Effector memory CD4-positive, alpha-beta T cell (primary cell): Measurements from ENCODE around the gene EPS8.

Source experiments
- DNase-seq, 3 donors: peaks; one replicate each; pipeline ENCODE4 v3.0.0-alpha.2; 2020
- H3K27ac ChIP-seq: 2 replicates; pipeline ENCODE4 v1.7.0; 2013; ENCODE audit warnings: mild to moderate bottlenecking, low read length, moderate library complexity; ENCODE audit not compliant: insufficient read depth, poor library complexity, severe bottlenecking
- H3K27me3 ChIP-seq: replicated peaks from 2 replicates; pipeline ENCODE4 v1.7.0; 2013; ENCODE audit warnings: mild to moderate bottlenecking, low read length; ENCODE audit not compliant: insufficient read depth, control insufficient read depth, poor library complexity, severe bottlenecking
- H3K36me3 ChIP-seq: 2 replicates; pipeline ENCODE4 v1.7.0; 2013; ENCODE audit warnings: mild to moderate bottlenecking, low read length, moderate library complexity; ENCODE audit not compliant: control insufficient read depth, insufficient read depth
- H3K4me1 ChIP-seq: 2 replicates; pipeline ENCODE4 v1.7.0; 2013; ENCODE audit warnings: low read length, mild to moderate bottlenecking; ENCODE audit not compliant: control insufficient read depth, insufficient read depth, poor library complexity, severe bottlenecking
- H3K4me3 ChIP-seq: 2 replicates; pipeline ENCODE4 v1.7.0; 2013; ENCODE audit warnings: low read length, low read depth, mild to moderate bottlenecking; ENCODE audit not compliant: insufficient read depth, poor library complexity, severe bottlenecking
- H3K9me3 ChIP-seq: 2 replicates; pipeline ENCODE4 v1.7.0; 2013; ENCODE audit warnings: mild to moderate bottlenecking, low read length, moderate library complexity; ENCODE audit not compliant: control insufficient read depth

Gene EPS8

DNA sequence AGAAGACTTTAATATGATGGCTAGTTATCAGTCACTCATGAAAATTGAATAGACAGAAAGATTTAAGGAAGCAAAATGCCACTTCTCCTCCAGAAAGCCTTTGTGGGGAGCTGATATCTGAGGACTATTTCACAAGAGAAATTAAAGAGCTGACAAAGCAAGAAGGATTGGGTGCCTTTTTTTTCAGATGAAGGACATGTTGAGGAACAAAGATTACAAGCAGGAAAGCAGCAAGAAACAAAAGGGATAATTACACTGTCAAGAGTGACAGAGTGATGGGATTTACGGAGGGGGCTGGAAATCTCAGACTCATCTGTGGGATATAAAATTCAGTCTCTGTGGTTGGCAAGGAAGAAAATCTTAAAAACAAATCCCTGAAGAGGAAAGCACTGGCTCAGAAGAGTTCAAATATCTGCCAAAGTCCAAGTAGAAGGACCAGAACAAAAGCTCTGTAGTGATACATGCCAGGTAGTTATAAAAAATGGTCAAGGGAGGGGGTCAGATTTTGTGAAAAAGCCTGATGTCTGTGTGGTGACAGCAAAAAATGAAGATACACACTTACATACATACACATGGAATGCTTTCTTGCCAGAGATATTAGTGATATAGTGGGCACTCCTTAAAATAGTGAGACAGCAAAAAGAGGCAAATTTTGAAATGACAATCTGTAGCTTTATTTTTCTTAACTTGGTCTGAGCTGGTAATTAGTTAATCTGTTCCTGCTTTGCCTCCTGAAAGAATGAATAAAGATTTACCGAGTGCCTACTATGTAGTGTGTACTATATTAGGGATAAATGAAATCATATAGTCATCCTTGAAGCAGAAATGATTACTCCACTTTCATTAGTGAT lies 62.9 kb downstream of the EPS8 start:
- H3K4me3 ChIP-seq = no peak overlapping the region

GRCh38 chr12:15722951-15723350 lies 66.2 kb downstream of the EPS8 start:
- H3K4me1 ChIP-seq = no peaks in the 10 kb centered on the region
- no peak overlapping the region for H3K4me3 ChIP-seq
- no peak for DNase-seq
- H3K36me3 ChIP-seq = no peaks in the 10 kb centered on the region
- H3K27me3 ChIP-seq = no peaks in the 10 kb centered on the region
- no peak overlapping the region for H3K27ac ChIP-seq
- H3K9me3 ChIP-seq = no peaks in the 10 kb centered on the region

More for the DNA sequence above, 62.9 kb downstream of the EPS8 start:
- no peak overlapping the region for H3K27ac ChIP-seq
- no peaks in the 10 kb centered on the region for H3K27me3 ChIP-seq
- no peaks in the 10 kb centered on the region for H3K4me1 ChIP-seq
- H3K9me3 ChIP-seq = no peaks in the 10 kb centered on the region
- DNase-seq = no peak
- H3K36me3 ChIP-seq = no peaks in the 10 kb centered on the region

GRCh38 chr12:15721316-15722115 lies 67.7 kb downstream of the EPS8 start:
- no peaks in the 10 kb centered on the region for H3K9me3 ChIP-seq
- H3K36me3 ChIP-seq = no peaks in the 10 kb centered on the region
- DNase-seq = no peak
- no peaks in the 10 kb centered on the region for H3K27me3 ChIP-seq
- H3K4me3 ChIP-seq = no peak overlapping the region
- no peaks in the 10 kb centered on the region for H3K4me1 ChIP-seq
- no peak overlapping the region for H3K27ac ChIP-seq

DNA sequence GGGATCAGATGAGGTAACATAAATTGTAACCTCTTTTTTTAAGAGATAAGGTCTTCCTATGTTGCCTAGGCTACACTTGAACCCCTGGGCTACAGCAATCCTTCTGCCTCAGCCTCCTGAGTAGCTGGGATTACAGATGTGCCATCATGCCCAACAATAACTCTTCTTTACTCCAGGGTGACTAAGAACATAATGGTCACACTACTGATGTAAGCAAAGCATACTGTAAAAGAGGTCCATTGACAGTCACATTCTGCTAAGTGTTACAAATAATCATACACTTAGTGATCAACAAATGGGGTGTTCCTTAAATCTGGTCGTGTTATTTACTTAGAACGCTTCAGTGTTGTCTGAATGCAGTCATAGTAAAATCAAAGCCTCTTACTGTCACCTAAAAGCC lies 68.9 kb downstream of the EPS8 start:
- Histone ChIP-seq H3K4me1 (no peaks in the 10 kb centered on the region), H3K27me3 (no peaks in the 10 kb centered on the region), H3K27ac (no peak overlapping the region), H3K9me3 (no peaks in the 10 kb centered on the region), H3K4me3 (no peak overlapping the region), H3K36me3 (no peaks in the 10 kb centered on the region)
- no peak for DNase-seq

GRCh38 chr12:15719230-15719629 lies 70.0 kb downstream of the EPS8 start:
- H3K9me3 ChIP-seq = no peaks in the 10 kb centered on the region
- H3K36me3 ChIP-seq = no peaks in the 10 kb centered on the region
- H3K27ac ChIP-seq = no peak overlapping the region
- no peaks in the 10 kb centered on the region for H3K4me1 ChIP-seq
- no peaks in the 10 kb centered on the region for H3K27me3 ChIP-seq
- H3K4me3 ChIP-seq = no peak overlapping the region
- no peak for DNase-seq

DNA sequence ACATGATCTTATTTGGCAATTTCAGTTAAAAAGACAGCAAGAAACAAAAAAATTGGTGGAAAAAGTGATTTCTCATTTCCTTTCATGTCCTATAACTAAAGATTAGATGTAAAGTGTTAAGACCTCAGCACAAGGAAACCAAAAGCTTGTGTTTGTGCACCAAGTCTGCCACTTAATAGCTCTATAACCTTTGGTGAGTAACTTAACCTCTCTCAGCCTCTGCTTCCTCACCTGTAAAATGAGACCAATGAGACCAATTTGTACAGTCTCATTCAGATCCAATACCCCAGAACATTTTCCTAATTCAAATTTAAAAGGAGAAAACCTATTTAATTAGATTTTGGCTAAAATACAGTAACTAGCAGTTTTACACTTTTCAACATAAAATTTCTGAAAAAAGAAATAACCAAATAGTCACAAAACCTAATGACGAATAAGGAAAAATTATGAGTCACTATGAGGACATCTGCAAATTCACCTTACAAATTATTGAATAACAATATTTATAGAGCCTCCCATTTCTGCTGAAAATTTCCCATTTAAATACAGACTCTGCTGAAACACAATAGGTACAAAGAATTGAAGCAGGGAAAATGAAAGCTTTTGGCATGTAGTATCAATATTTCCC lies 71.1 kb downstream of the EPS8 start:
- Histone ChIP-seq H3K9me3 (no peaks in the 10 kb centered on the region), H3K4me1 (no peaks in the 10 kb centered on the region), H3K27me3 (no peaks in the 10 kb centered on the region), H3K27ac (no peak overlapping the region), H3K4me3 (no peak overlapping the region), H3K36me3 (no peaks in the 10 kb centered on the region)
- DNase-seq = no peak

DNA sequence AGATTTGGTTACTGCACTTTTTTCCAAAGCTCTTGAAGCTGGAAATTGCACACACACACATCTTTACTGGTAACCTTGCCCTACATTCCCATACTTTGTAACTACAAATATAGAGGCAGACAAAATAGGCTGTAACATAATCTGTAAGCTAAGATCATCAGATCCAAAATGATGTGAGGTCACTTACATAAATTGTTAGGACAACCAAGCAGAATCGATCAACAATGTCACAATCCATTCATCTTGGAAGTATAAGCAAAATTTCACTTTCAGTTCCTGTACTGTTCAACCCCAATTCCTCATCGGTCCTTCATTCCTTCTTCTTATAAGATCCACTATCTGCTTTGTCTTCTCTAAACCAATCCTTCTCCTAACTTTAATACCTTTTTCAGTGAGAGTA lies 72.6 kb downstream of the EPS8 start:
- Histone ChIP-seq H3K4me3 (no peak overlapping the region), H3K36me3 (no peaks in the 10 kb centered on the region)
- DNase-seq = no peak

GRCh38 chr12:15714256-15714655 lies 74.9 kb downstream of the EPS8 start:
- DNase-seq = no peak
- Histone ChIP-seq H3K27ac (no peak overlapping the region), H3K4me3 (no peak overlapping the region)

More for the DNA sequence above, 72.6 kb downstream of the EPS8 start:
- Histone ChIP-seq H3K9me3 (no peaks in the 10 kb centered on the region), H3K4me1 (no peaks in the 10 kb centered on the region), H3K27me3 (no peaks in the 10 kb centered on the region), H3K27ac (no peak overlapping the region)

GRCh38 chr12:15712823-15713660 lies 76.1 kb downstream of the EPS8 start:
- no peaks in the 10 kb centered on the region for H3K9me3 ChIP-seq
- H3K27ac ChIP-seq = no peak overlapping the region
- no peak overlapping the region for H3K4me3 ChIP-seq
- DNase-seq = no peak
- H3K36me3 ChIP-seq = no peaks in the 10 kb centered on the region
- no peaks in the 10 kb centered on the region for H3K27me3 ChIP-seq
- H3K4me1 ChIP-seq = no peaks in the 10 kb centered on the region

More at GRCh38 chr12:15714256-15714655, 74.9 kb downstream of the EPS8 start:
- H3K4me1 ChIP-seq = no peaks in the 10 kb centered on the region
- no peaks in the 10 kb centered on the region for H3K27me3 ChIP-seq
- H3K9me3 ChIP-seq = no peaks in the 10 kb centered on the region
- H3K36me3 ChIP-seq = no peaks in the 10 kb centered on the region
